Testis (tissue), 3 donors: ENCODE measurements around the gene UGT1A9. TPM values are rescaled to one million over a fixed set of nuclear protein-coding genes. Genes with fewer than 3 reads are reported as not detected.

Experiments used
- DNase-seq: peaks from one replicate; pipeline ENCODE4 v3.0.0-alpha.2; 2019
- H3K27ac ChIP-seq, 2 donors: fragments of 200-600 bp; sonication (generic); one replicate each; pipeline ENCODE4 v1.5.1; 2019
- H3K27me3 ChIP-seq: fragments of 200-600 bp; sonication (generic); one replicate; pipeline ENCODE4 v1.5.1; 2019
- H3K36me3 ChIP-seq: fragments of 200-600 bp; sonication (generic); one replicate; pipeline ENCODE4 v1.5.1; 2017; ENCODE audit warnings: low read depth; ENCODE audit errors: missing control alignments
- H3K4me1 ChIP-seq: fragments of 200-600 bp; sonication (generic); one replicate; pipeline ENCODE4 v1.5.1; 2019
- H3K4me3 ChIP-seq, 2 donors: fragments of 200-600 bp; sonication (generic); one replicate each; pipeline ENCODE4 v1.5.1; 2017 to 2019
- H3K9me3 ChIP-seq: fragments of 200-600 bp; sonication (generic); one replicate; pipeline ENCODE4 v1.5.1; 2017
- POLR2A ChIP-seq: fragments of 450-650 bp; IDR thresholded peaks from one replicate; pipeline ENCODE4 v1.6.1; 2017; ENCODE audit warnings: antibody characterized with exemption, mild to moderate bottlenecking, moderate library complexity
- WGBS, 2 donors: methylation state at CpG; one replicate each; pipeline ENCODE4 v1.1.5; 2018; 5-methylcytosine and 5-hydroxymethylcytosine counted together
- intact Hi-C: fragments of 100-400 bp; cut with DNase I; formaldehyde crosslinking; loops from one replicate; pipeline ENCODE4 v1.15.1; 2023; ENCODE audit warnings: low total_unique reads
- polyA plus RNA-seq: library from polyadenylated mRNA; stranded (reverse); fragments of 350-450 nt; fragmentation: Illumina TruSeq; extraction: RNeasy Lipid Tissue Mini Kit (QIAGEN cat#74804); gene quantifications from one replicate; pipeline ENCODE4 v1.2.3, GENCODE V29; 2014; ENCODE audit warnings: low read depth, low replicate concordance; ENCODE audit not compliant: insufficient read depth
- total RNA-seq, 2 donors: library from RNA; depleted of rRNA; stranded (reverse); fragments of >200 nt; gene quantifications; one replicate each; pipeline ENCODE4 v1.2.3, GENCODE V29; 2016
- TF ChIP-seq, protein P1 (sequence below), 3 experiments: fragments of 450-650 bp in 2 of 3; fragments of 200-600 bp in 1 of 3; sonication (generic) in 1 of 3; IDR thresholded peaks; one replicate each; pipeline ENCODE4 v1.5.1; 2016 to 2019; ENCODE audit warnings: antibody characterized with exemption in 3 of 3, mild to moderate bottlenecking in 2 of 3, moderate library complexity in 1 of 3

Gene UGT1A9
- total and polyA plus RNA-seq, 3 donors from 2014 or later = not detected

DNA sequence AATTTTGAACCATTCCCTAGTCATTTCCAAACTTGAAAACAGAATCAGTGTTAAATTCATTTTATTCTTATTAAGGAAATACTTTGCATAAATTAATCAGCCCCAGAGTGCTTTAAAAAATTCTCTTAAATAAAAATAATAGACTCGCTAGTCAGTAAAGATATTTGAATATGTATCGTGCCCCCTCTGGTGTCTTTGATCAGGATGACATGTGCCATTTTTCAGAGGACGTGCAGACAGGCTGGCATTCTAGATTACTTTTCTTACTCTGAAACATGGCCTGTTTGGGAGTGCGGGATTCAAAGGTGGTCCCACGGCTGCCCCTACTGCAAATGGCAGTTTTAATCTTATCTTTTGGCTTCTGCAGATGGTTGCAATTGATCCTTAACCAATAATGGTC is 100.9 kb downstream of the UGT1A9 start:
- Histone ChIP-seq H3K4me3 (no peak overlapping the region), H3K27ac (no peak overlapping the region), H3K27me3 (no peaks in the 10 kb centered on the region), H3K4me1 (no peaks in the 10 kb centered on the region), H3K9me3 (no peaks in the 10 kb centered on the region), H3K36me3 (no peaks in the 10 kb centered on the region)
- no peak for DNase-seq
- intact Hi-C loops = no loop called here
- TF ChIP-seq, protein P1, sequence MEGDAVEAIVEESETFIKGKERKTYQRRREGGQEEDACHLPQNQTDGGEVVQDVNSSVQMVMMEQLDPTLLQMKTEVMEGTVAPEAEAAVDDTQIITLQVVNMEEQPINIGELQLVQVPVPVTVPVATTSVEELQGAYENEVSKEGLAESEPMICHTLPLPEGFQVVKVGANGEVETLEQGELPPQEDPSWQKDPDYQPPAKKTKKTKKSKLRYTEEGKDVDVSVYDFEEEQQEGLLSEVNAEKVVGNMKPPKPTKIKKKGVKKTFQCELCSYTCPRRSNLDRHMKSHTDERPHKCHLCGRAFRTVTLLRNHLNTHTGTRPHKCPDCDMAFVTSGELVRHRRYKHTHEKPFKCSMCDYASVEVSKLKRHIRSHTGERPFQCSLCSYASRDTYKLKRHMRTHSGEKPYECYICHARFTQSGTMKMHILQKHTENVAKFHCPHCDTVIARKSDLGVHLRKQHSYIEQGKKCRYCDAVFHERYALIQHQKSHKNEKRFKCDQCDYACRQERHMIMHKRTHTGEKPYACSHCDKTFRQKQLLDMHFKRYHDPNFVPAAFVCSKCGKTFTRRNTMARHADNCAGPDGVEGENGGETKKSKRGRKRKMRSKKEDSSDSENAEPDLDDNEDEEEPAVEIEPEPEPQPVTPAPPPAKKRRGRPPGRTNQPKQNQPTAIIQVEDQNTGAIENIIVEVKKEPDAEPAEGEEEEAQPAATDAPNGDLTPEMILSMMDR (IDR thresholded peaks at IDR 0.05) = no peak
- WGBS, 2 donors = 67 to 77% methylated on average over 5 of the region's 5 CpGs

DNA sequence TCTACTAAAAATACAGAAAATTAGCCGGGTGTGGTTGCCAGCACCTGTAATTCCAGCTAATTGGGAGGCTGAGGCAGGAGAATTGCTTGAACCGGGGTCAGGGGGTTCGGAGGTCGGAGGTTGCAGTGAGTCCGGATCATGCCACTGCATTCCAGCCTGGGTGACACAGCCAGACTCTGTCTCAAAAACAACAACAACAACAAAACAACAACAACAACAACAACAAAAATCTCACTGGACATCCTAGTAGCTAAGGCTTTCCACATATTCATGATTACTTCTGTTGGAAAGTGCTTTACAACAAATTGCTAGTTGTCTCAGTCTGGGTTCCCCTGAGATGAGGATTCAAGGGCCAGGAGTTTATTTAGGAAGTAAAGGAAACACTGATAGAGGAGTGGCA is 102.2 kb downstream of the UGT1A9 start:
- H3K27ac ChIP-seq = no peak overlapping the region
- no peak overlapping the region for H3K4me3 ChIP-seq
- H3K4me1 ChIP-seq = no peaks in the 10 kb centered on the region
- H3K9me3 ChIP-seq = no peaks in the 10 kb centered on the region
- no peak for TF ChIP-seq POLR2A
- TF ChIP-seq, protein P1 (IDR thresholded peaks at IDR 0.05) = no peak
- no peaks in the 10 kb centered on the region for H3K36me3 ChIP-seq
- DNase-seq = no peak
- intact Hi-C loops = no loop called here
- 79 to 96% methylated on average over 5 of the region's 5 CpGs for WGBS, 2 donors
- no peaks in the 10 kb centered on the region for H3K27me3 ChIP-seq

DNA sequence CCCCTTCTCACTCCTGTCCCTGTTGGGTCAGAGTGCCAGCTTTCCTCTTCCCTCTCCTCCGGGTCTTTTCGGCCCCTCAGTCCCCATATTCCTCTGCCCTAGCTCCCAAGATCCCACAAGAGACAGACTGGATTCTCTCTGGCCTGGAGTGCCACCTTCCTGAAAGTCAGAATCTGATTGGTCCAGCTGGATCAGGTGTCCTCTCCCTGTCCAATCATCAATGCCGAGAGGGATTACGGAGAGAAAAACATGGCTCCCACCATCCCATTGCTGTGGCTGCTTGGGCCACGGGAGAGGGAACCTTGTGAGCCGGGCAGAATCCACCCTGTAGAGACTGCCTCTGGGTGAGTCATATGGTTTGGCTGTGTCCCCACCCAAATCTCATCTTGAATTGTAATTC is 103.7 kb downstream of the UGT1A9 start:
- peak; percentile 58 for DNase-seq
- Histone ChIP-seq H3K9me3 (no peaks in the 10 kb centered on the region), H3K27ac (no peak overlapping the region), H3K36me3 (no peaks in the 10 kb centered on the region), H3K4me3 (no peak overlapping the region), H3K4me1 (no peaks in the 10 kb centered on the region), H3K27me3 (no peaks in the 10 kb centered on the region)
- intact Hi-C loops = no loop called here
- TF ChIP-seq POLR2A = no peak
- TF ChIP-seq, protein P1 (IDR thresholded peaks at IDR 0.05) = no peak
- WGBS, 2 donors = 58 to 78% methylated on average over 2 to 6 of the region's 6 CpGs

DNA sequence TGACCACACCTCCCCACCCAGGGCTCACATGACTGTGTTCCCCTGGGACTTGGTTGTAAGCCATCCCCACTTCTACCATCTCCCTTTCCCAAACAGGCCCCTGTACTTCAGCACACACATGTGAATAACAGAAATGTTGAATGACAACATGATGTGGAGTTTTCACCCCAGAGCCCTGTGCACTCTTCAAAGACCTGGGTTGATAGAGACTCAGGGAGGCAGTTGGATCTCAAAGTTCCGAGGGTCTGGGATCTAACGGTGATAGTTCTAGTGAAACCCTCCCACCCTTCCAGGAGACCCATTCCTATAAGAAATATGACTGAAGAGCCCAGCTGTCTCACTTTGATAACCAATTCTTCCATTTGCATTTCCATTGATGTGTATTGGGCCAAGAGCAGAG is 106.3 kb downstream of the UGT1A9 start, which contains the start of gene MROH2A:
MROH2A (plus strand) TSS at position 301 of the 400 bp plus-strand sequence. CDS start 1,029 bp downstream, outside the sequence.
- Histone ChIP-seq H3K4me1 (no peaks in the 10 kb centered on the region), H3K27me3 (no peaks in the 10 kb centered on the region), H3K9me3 (no peaks in the 10 kb centered on the region), H3K36me3 (no peaks in the 10 kb centered on the region), H3K27ac (no peak within 1 kb of the TSS), H3K4me3 (no peak within 1 kb of the TSS)
- no peak for TF ChIP-seq POLR2A
- TF ChIP-seq, protein P1 (IDR thresholded peaks at IDR 0.05) = no peak
- intact Hi-C loops = no loop called here
- WGBS, 2 donors = 81 to 84% methylated on average over 2 of the region's 2 CpGs
- DNase-seq = no peak

DNA sequence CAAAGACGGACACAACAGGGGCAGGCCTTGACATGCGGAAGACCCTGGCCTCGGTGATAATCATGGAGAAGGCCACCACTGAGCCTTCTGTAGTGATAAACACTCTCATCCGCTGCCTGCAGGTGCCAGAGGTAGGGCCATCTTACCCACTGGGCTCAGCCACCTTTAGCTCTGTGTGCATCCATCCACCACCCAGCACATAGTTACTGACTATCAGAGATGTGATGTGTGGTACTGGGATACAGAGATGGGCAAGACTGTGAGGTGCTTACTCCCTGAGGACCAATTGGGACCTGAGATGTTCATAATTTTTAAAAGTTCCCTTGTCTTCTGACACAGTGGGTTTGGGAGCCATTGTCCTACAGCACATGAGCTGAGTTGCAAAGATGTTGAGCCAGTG is 108.0 kb downstream of the UGT1A9 start:
- H3K36me3 ChIP-seq = no peaks in the 10 kb centered on the region
- TF ChIP-seq, protein P1 (IDR thresholded peaks at IDR 0.05) = no peak
- TF ChIP-seq POLR2A = no peak

More for the DNA sequence above, 108.0 kb downstream of the UGT1A9 start:
- H3K9me3 ChIP-seq = no peaks in the 10 kb centered on the region
- no peak overlapping the region for H3K27ac ChIP-seq
- DNase-seq = no peak
- no peaks in the 10 kb centered on the region for H3K4me1 ChIP-seq
- H3K4me3 ChIP-seq = no peak overlapping the region
- H3K27me3 ChIP-seq = no peaks in the 10 kb centered on the region
- 90 to 94% methylated on average over 4 of the region's 4 CpGs for WGBS, 2 donors
- intact Hi-C loops = no loop called here
